GM12878 (cell line): Measurements from ENCODE around the gene ASAP2. TPM values are rescaled to one million over a fixed set of nuclear protein-coding genes. Genes with fewer than 3 reads are reported as not detected.

ENCODE experiments used
- ATAC-seq: fragments of 200-7000 bp; cut with Tn5 transposase; 3 replicates; pipeline ENCODE4 v1.9.1; 2020; ENCODE audit warnings: mild to moderate bottlenecking, moderate library complexity
- BruUV-seq: library from RNA; stranded (reverse); fragments of 400-500 nt; replicated peaks from 2 replicates; lab custom pipeline; 2021; lab: Mats Ljungman, UMichigan
- CTCF ChIA-PET: fragments of 300-600 bp; sonication (Branson Sonifier 250); formaldehyde crosslinking; extraction: SDS; loops from one replicate; lab custom pipeline; 2021; ENCODE audit warnings: inconsistent platforms; lab: Yijun Ruan, JAX
- POLR2A ChIA-PET: fragments of 350-600 bp; formaldehyde crosslinking; extraction: SDS; loops from one replicate; lab custom pipeline; 2021; ENCODE audit warnings: inconsistent platforms; lab: Charles Lee
- RAD21 ChIA-PET: fragments of 300-600 bp; sonication (Branson Sonifier 250); formaldehyde crosslinking; loops from one replicate; lab custom pipeline; 2023; ENCODE audit warnings: antibody characterized with exemption; ENCODE audit not compliant: unreplicated experiment; lab: Charles Lee
- SMC1A ChIA-PET: fragments of 300-600 bp; sonication (Branson Sonifier 250); formaldehyde crosslinking; loops from one replicate; lab custom pipeline; 2023; ENCODE audit not compliant: unreplicated experiment, uncharacterized antibody; lab: Charles Lee
- DNase-seq: peaks from one replicate; pipeline ENCODE4 v3.0.0-alpha.2; 2011; ENCODE audit warnings: low read depth, low spot score
- FAIRE-seq: peaks from 3 replicates; lab custom pipeline; 2011; peaks lifted over from hg19 to GRCh38; lab: Jason Lieb, UNC
- H2AFZ ChIP-seq: 2 replicates; pipeline ENCODE4 v1.6.0; 2011; ENCODE audit warnings: low read depth, low read length, control low read depth; ENCODE audit not compliant: control insufficient read depth
- H3K27ac ChIP-seq: 2 replicates; pipeline ENCODE4 v1.5.1; 2011; ENCODE audit warnings: control low read depth; ENCODE audit not compliant: control insufficient read depth, insufficient read depth
- H3K27me3 ChIP-seq, 2 experiments: replicated peaks in 1 of 2; 2 replicates each; pipeline versions ENCODE4 v1.6.0 to v1.6.1; 2011; ENCODE audit warnings: low read length in 1 of 2; ENCODE audit not compliant: control insufficient read depth in 2 of 2, insufficient read depth in 2 of 2
- H3K36me3 ChIP-seq, 2 experiments: 2 replicates each; pipeline ENCODE4 v1.5.1; 2011; ENCODE audit warnings: low read length in 1 of 2; ENCODE audit not compliant: control insufficient read depth in 2 of 2, insufficient read depth in 2 of 2
- H3K4me1 ChIP-seq: 2 replicates; pipeline ENCODE4 v1.6.1; 2011; ENCODE audit warnings: mild to moderate bottlenecking, low read length, moderate library complexity, mixed read lengths; ENCODE audit not compliant: control insufficient read depth, insufficient read depth
- H3K4me2 ChIP-seq: 2 replicates; pipeline ENCODE4 v1.6.0; 2011; ENCODE audit warnings: control low read depth; ENCODE audit not compliant: control insufficient read depth, insufficient read depth
- H3K4me3 ChIP-seq: fragments of 200-600 bp; sonication (generic); 2 replicates; pipeline ENCODE4 v1.5.1; 2016
- H3K79me2 ChIP-seq: 2 replicates; pipeline ENCODE4 v1.6.0; 2011; ENCODE audit warnings: low read length; ENCODE audit not compliant: control insufficient read depth, insufficient read depth
- H3K9ac ChIP-seq: 2 replicates; pipeline ENCODE4 v1.8.0; 2011; ENCODE audit warnings: low read length, control low read depth, mixed read lengths; ENCODE audit not compliant: control insufficient read depth, insufficient read depth
- H3K9me3 ChIP-seq: replicated peaks from 3 replicates; pipeline ENCODE4 v1.5.1; 2011; ENCODE audit warnings: mild to moderate bottlenecking, low read length; ENCODE audit not compliant: control insufficient read depth, insufficient read depth
- H4K20me1 ChIP-seq: 2 replicates; pipeline ENCODE4 v1.6.0; 2011; ENCODE audit not compliant: control insufficient read depth, insufficient read depth
- CBX5 ChIP-seq: sonication (generic); IDR thresholded peaks from 2 replicates; pipeline ENCODE4 v1.6.1; 2016; ENCODE audit warnings: low read depth, moderate library complexity, mild to moderate bottlenecking, inconsistent platforms
- MXI1 ChIP-seq: fragments of 150-350 bp; IDR thresholded peaks from 2 replicates; pipeline ENCODE4 v1.6.1; 2011; ENCODE audit warnings: low read depth, mild to moderate bottlenecking, inconsistent platforms, low read length, improper control_type of control experiment
- NFYB ChIP-seq: IDR thresholded peaks from 2 replicates; pipeline ENCODE4 v1.6.1; 2011; ENCODE audit warnings: low read depth, mild to moderate bottlenecking, low read length, improper control_type of control experiment, moderate library complexity; ENCODE audit not compliant: insufficient read depth
- RELA ChIP-seq: fragments of 450-650 bp; IDR thresholded peaks from 2 replicates; pipeline ENCODE4 v1.8.0; 2014; ENCODE audit warnings: borderline replicate concordance; ENCODE audit not compliant: partially characterized antibody
- WGBS: methylation state at CpG from one replicate; pipeline ENCODE4 v1.1.6; 2016; ENCODE audit warnings: low lambda C conversion rate; ENCODE audit not compliant: insufficient replicate concordance, insufficient coverage; ENCODE audit errors: missing lambda C conversion rate; 5-methylcytosine and 5-hydroxymethylcytosine counted together
- in situ Hi-C: fragments of 300-500 bp; cut with MboI; formaldehyde crosslinking; loops from 9 replicates; pipeline ENCODE4 v1.14.3; 2018; ENCODE audit warnings: mixed read lengths
- intact Hi-C: fragments of 100-400 bp; cut with micrococcal nuclease; formaldehyde crosslinking; loops from one replicate; pipeline ENCODE4 v1.14.2; 2022; ENCODE audit not compliant: unreplicated experiment
- polyA plus RNA-seq, 11 experiments: library from polyadenylated mRNA; depleted of rRNA in 4 of 11; unstranded in 6 of 11; stranded (reverse) in 5 of 11; fragments of >200 nt; fragmentation: Nextera tagmentation in 4 of 11; fragmentation: Illumina TruSeq in 1 of 11; extraction: Ambion mirVana in 4 of 11; extraction: Trizol in 1 of 11; gene quantifications; 1 replicate in 1 of 11; 2 replicates in 10 of 11; pipeline versions ENCODE4 v1.2.1 to v1.2.3, GENCODE V29; 2011 to 2016; ENCODE audit warnings: inconsistent platforms in 2 of 11, missing spikeins in 2 of 11, low read depth in 1 of 11
- total RNA-seq, 4 experiments: library from RNA; depleted of rRNA in 3 of 4; stranded (reverse); fragments of >200 nt in 3 of 4; fragmentation: Illumina TruSeq in 1 of 4; extraction: Trizol in 1 of 4; gene quantifications; 2 replicates each; pipeline versions ENCODE4 v1.2.1 to v1.2.3, GENCODE V29; 2013 to 2021
- TF ChIP-seq, protein P1 (sequence below): fragments of 450-650 bp; IDR thresholded peaks from 2 replicates; pipeline ENCODE4 v1.6.1; 2017; ENCODE audit warnings: mild to moderate bottlenecking, low read depth, inconsistent platforms; ENCODE audit not compliant: poor library complexity, severe bottlenecking

ASAP2 gene
- total and polyA plus RNA-seq, 10 of the 15 experiments (the other 5 are each of a cell fraction or from before 2014, with no cell fraction given): 0.05 to 0.27 (median 0.07) TPM; not detected in 4

DNA sequence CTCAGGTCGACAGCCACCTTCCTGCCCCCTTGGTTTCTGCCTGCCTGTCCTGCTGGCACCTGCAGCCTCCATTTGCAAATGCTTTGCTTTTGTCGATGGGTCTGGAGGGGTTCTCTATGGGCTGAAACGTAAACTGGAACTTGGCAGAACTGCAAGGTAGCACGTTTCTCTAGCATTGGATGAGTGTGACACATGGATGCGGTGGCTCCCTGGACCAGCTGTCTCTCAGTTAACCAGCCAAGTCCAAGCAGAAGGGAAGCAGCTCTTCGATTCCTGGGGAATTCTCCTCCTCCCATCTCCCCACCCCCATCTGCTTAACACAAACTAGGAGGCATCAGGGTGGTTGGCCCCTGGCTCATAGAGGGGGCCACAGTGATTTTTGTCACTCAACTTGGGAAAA lies 159.4 kb downstream of the ASAP2 start:
- Histone ChIP-seq H3K4me1 (no peaks in the 10 kb centered on the region), H4K20me1 (no peaks in the 10 kb centered on the region), H3K4me2 (no peak overlapping the region), H3K79me2 (no peaks in the 10 kb centered on the region), H3K27ac (no peak overlapping the region), H3K27me3 (peaks cover 3% of the 10 kb centered on the region in 2 experiments; a peak in 3 of 4 replicates), H3K36me3 (no peaks in the 10 kb centered on the region), H3K4me3 (no peak overlapping the region)
- RAD21 ChIA-PET: no interaction called here
- DNase-seq (no peak), ATAC-seq (no peak)
- in situ Hi-C loops: no loop called here
- TF ChIP-seq, protein P1, sequence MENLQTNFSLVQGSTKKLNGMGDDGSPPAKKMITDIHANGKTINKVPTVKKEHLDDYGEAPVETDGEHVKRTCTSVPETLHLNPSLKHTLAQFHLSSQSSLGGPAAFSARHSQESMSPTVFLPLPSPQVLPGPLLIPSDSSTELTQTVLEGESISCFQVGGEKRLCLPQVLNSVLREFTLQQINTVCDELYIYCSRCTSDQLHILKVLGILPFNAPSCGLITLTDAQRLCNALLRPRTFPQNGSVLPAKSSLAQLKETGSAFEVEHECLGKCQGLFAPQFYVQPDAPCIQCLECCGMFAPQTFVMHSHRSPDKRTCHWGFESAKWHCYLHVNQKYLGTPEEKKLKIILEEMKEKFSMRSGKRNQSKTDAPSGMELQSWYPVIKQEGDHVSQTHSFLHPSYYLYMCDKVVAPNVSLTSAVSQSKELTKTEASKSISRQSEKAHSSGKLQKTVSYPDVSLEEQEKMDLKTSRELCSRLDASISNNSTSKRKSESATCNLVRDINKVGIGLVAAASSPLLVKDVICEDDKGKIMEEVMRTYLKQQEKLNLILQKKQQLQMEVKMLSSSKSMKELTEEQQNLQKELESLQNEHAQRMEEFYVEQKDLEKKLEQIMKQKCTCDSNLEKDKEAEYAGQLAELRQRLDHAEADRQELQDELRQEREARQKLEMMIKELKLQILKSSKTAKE: no peak
- TF ChIP-seq MXI1: no peak
- no peak for TF ChIP-seq RELA
- no peak for TF ChIP-seq CBX5
- TF ChIP-seq NFYB: no peak
- TF ChIP-seq, all 136 proteins: peak for 0
- WGBS: 38% methylated on average over 6 of the region's 6 CpGs
- Histone ChIP-seq H2AFZ (no peak overlapping the region), H3K9ac (no peak overlapping the region), H3K9me3 (no peaks in the 10 kb centered on the region)
- POLR2A ChIA-PET: no interaction called here
- FAIRE-seq: no peak
- BruUV-seq: no TSS peak
- intact Hi-C loops: no loop called here
- CTCF ChIA-PET: no interaction called here
- SMC1A ChIA-PET: interaction anchor here (0.6 to 1.0 kb wide), 2 partner anchors 13 to 31 kb away, joined by 3 read pairs; no protein-coding TSS in a partner anchor
